Astrocyte of the cerebellum (primary cell): ENCODE results near the gene IRAG1.

Experiments
- DNase-seq: peaks from one replicate; pipeline ENCODE4 v3.0.0-alpha.2; 2011; ENCODE audit warnings: low read depth
- H3K4me3 ChIP-seq: 2 replicates; pipeline ENCODE4 v1.5.1; 2011; ENCODE audit warnings: mild to moderate bottlenecking, low read depth, low read length, moderate library complexity
- CTCF ChIP-seq: IDR thresholded peaks from 2 replicates; pipeline ENCODE4 v1.5.1; 2012; ENCODE audit warnings: low read length, low read depth, moderate library complexity, mild to moderate bottlenecking; ENCODE audit errors: missing control alignments
- in situ Hi-C: cut with HindIII; loops from 2 replicates; pipeline ENCODE4 v1.10.0; 2017; ENCODE audit warnings: low sequenced_read_pairs

The IRAG1 gene

GRCh38 chr11:10728789-10729472 is 35.4 kb upstream of the IRAG1 start:
- no peak overlapping the region for H3K4me3 ChIP-seq
- no peak for TF ChIP-seq CTCF
- in situ Hi-C loops: loop anchor here (25.0 kb wide), 1 partner anchor 342 kb away; no protein-coding TSS in a partner anchor
- no peak for DNase-seq

- in situ Hi-C loops: loop anchor here (25.0 kb wide), 1 partner anchor 341 kb away; no protein-coding TSS in a partner anchor
- H3K4me3 ChIP-seq: no peak overlapping the region
- no peak for DNase-seq
- TF ChIP-seq CTCF: peak; percentile 2
These were observed 34.6 kb upstream of the IRAG1 start for GRCh38 chr11:10728154-10728553.

GRCh38 chr11:10727146-10727851 is 33.7 kb upstream of the IRAG1 start:
- TF ChIP-seq CTCF: no peak
- in situ Hi-C loops: loop anchor here (25.0 kb wide), 1 partner anchor 340 kb away; no protein-coding TSS in a partner anchor
- no peak for DNase-seq

GRCh38 chr11:10725907-10726253 is 32.3 kb upstream of the IRAG1 start:
- no peak overlapping the region for H3K4me3 ChIP-seq
- in situ Hi-C loops: loop anchor here (25.0 kb wide), 1 partner anchor 339 kb away; no protein-coding TSS in a partner anchor
- DNase-seq: no peak
- no peak for TF ChIP-seq CTCF

More at GRCh38 chr11:10727146-10727851, 33.7 kb upstream of the IRAG1 start:
- no peak overlapping the region for H3K4me3 ChIP-seq

GRCh38 chr11:10725114-10725906 is 31.8 kb upstream of the IRAG1 start:
- no peak for TF ChIP-seq CTCF
- peak; percentile 90 for DNase-seq
- in situ Hi-C loops: loop anchor here (25.0 kb wide), 1 partner anchor 338 kb away; no protein-coding TSS in a partner anchor
- no peak overlapping the region for H3K4me3 ChIP-seq

GRCh38 chr11:10722307-10722706 is 28.8 kb upstream of the IRAG1 start:
- DNase-seq: no peak
- no peak for TF ChIP-seq CTCF
- in situ Hi-C loops: no loop called here
- H3K4me3 ChIP-seq: no peak overlapping the region
